ENCODE data around the gene MRPL22. TPM values are rescaled to one million over a fixed set of nuclear protein-coding genes. Genes with fewer than 3 reads are reported as not detected.

MRPL22 gene
- total RNA-seq, 1 donor from 2014 or later: 75.6 TPM

Other genes starting within 250 kb of the MRPL22 start
- gene LARP1, start 185.7 kb upstream of the MRPL22 start, total RNA-seq: 151 TPM
- gene FAXDC2, start 90.5 kb upstream of the MRPL22 start, total RNA-seq: 24.1 TPM
- gene CNOT8, start 82.4 kb upstream of the MRPL22 start, total RNA-seq: 26.8 TPM
- 13.7 TPM for gene GEMIN5, start 2.9 kb upstream of the MRPL22 start, total RNA-seq
- not detected for gene KIF4B, start 72.7 kb downstream of the MRPL22 start, total RNA-seq

All from Right ventricle myocardium superior (tissue), 1 donor.